ENCODE results near the gene XRRA1. TPM values are rescaled to one million over a fixed set of nuclear protein-coding genes. Genes with fewer than 3 reads are reported as not detected.

The XRRA1 gene
- total and polyA plus RNA-seq, 12 donors, result 1.8 to 22.8 (median 9.6) TPM

- ATAC-seq (peak in 4 of 8 donors; percentile 10 to 29 (median 18)), DNase-seq (no peak)
- H3K36me3 ChIP-seq, result peaks cover 0 to 9% (median 0%) of the 10 kb centered on the region in 9 donors
- WGBS, 2 donors, result 7 to 8% methylated on average over 8 of the region's 8 CpGs
- H3K27ac ChIP-seq, result peak overlapping the region in 9 of 10 donors; percentile 28 to 89 (median 73)
- no peaks in the 10 kb centered on the region for H3K9me3 ChIP-seq
- no peak for TF ChIP-seq CTCF (IDR thresholded peaks at IDR 0.05)
- peaks cover 0 to 35% (median 17%) of the 10 kb centered on the region in 9 donors for H3K4me1 ChIP-seq
- intact Hi-C loops (cut with DNase I), result no loop called here
- peak overlapping the region; percentile 63 to 89 (median 72) for H3K4me3 ChIP-seq
- H3K27me3 ChIP-seq, result no peaks in the 10 kb centered on the region
Observed at GRCh38 chr11:74989260-74989638, 40.4 kb upstream of the XRRA1 start.

DNA sequence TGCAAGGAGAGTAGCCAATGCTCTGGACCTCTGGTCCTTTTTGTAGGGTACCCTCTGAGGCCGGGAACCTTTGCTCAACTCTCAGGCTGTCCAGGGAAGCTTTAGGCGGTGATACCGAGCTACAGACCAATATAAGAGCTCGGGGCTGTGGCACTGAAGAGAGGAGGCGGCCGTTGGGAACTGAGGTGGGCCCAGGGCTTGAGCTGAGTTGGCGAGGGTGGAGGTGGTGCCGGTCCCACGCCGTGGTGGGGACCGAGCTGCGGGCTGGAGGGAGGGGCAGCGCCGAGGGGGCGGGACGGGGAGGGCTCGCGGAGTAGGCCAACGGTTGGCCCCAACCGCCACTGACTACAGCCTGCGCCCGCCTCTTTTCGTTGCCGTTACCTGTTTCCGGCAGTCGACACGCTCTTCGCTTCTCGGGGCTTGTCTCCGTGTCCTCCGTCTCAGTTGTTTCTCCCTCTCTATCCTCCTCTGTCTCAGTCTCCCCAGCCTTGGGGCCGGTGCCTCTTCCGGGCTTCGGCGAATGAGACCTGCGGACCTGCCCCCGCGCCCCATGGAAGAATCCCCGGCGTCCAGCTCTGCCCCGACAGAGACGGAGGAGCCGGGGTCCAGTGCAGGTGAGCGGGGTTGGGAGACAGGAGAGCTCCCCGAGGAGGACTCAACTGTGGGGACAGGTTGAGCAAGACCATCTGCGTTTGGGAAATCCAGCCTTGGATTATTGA is 39.8 kb upstream of the XRRA1 start, which contains the start of gene NEU3:
NEU3 (plus strand) TSS at position 393 of the 719 bp plus-strand sequence; CDS start at position 521, 128 bp downstream.
- WGBS, 2 donors, result 0 to 1% methylated on average over 46 of the region's 46 CpGs
- no peaks in the 10 kb centered on the region for H3K9me3 ChIP-seq
- no peak for TF ChIP-seq CTCF (IDR thresholded peaks at IDR 0.05)
- H3K4me1 ChIP-seq, result peaks cover 0 to 35% (median 17%) of the 10 kb centered on the region in 9 donors
- intact Hi-C loops (cut with DNase I), result no loop called here
- ATAC-seq (peak; percentile 92 to 97 (median 96)), DNase-seq (peak; percentile 76 to 80)
- peak within 1 kb of the TSS in 9 of 10 donors; percentile 28 to 89 (median 73) for H3K27ac ChIP-seq
- H3K4me3 ChIP-seq, result peak within 1 kb of the TSS; percentile 63 to 89 (median 72)
- peaks cover 0 to 3% (median 0%) of the 10 kb centered on the region in 9 donors for H3K36me3 ChIP-seq
- no peaks in the 10 kb centered on the region for H3K27me3 ChIP-seq

DNA sequence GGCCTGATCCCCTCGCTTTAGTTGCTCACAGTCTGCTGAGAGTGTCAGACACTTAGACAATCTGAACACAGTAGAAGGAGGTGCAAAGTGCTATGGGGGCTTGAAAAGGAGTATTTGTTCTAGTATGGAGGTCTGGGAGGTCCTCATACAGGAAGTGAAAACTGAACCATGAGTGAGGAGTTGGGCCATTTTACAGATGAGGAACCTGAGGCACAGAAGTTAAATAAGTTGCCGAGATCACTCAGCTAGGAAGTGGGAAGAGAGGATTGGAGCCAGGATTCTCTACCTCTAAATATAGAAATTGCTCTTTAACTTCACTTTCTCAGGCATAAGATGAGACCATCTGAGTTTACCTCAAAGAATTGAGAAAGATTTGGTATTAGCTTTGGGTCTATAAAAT is 35.8 kb upstream of the XRRA1 start:
- Histone ChIP-seq H3K27ac (no peak overlapping the region), H3K9me3 (peaks cover 0 to 3% (median 0%) of the 10 kb centered on the region in 11 donors), H3K4me1 (peaks cover 0 to 21% (median 8%) of the 10 kb centered on the region in 9 donors), H3K4me3 (no peak overlapping the region), H3K36me3 (peaks cover 0 to 16% (median 4%) of the 10 kb centered on the region in 9 donors), H3K27me3 (no peaks in the 10 kb centered on the region)
- DNase-seq (no peak), ATAC-seq (no peak)
- intact Hi-C loops (cut with DNase I), result no loop called here
- WGBS, 2 donors, result 85 to 90% methylated on average over 2 of the region's 2 CpGs
- no peak for TF ChIP-seq CTCF (IDR thresholded peaks at IDR 0.05)

DNA sequence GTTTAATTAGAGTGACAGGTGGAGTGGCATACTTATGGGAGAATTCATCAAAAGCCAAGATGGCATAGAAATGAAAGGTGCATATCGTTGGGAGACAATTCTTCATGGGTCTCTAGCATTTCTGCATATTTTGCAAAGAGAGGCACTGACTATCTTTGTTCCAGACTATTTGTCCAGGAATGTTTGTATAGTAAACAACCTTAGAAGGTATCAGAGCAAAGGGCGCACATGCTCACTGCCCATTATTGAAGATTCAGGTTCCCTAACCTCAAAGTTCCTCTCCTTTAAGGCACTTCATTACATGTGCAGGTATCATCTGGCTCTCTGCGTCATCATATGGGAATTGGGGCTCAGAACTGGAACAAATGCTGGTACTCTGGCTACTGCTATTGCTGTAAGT is 35.2 kb upstream of the XRRA1 start:
- intact Hi-C loops (cut with DNase I), result no loop called here
- Histone ChIP-seq H3K9me3 (peaks cover 0 to 3% (median 0%) of the 10 kb centered on the region in 11 donors), H3K27me3 (no peaks in the 10 kb centered on the region), H3K27ac (no peak overlapping the region), H3K4me1 (peaks cover 0 to 15% (median 4%) of the 10 kb centered on the region in 9 donors), H3K36me3 (peaks cover 0 to 22% (median 4%) of the 10 kb centered on the region in 9 donors), H3K4me3 (no peak overlapping the region)
- ATAC-seq, result no peak
- no peak for DNase-seq
- 92 to 93% methylated on average over 3 of the region's 3 CpGs for WGBS, 2 donors
- no peak for TF ChIP-seq CTCF (IDR thresholded peaks at IDR 0.05)
